Endothelial cell of umbilical vein (primary cell): Measurements from ENCODE around the gene RAB43. TPM values are rescaled to one million over a fixed set of nuclear protein-coding genes. Genes with fewer than 3 reads are reported as not detected.

Experiments
- BruUV-seq: library from RNA; stranded (reverse); fragments of 400-500 nt; replicated peaks from 2 replicates; lab custom pipeline; 2021; lab: Mats Ljungman, UMichigan
- CTCF ChIA-PET: fragments of 300-600, 350-600 bp; sonication (Branson Sonifier 250); formaldehyde crosslinking; loops from one replicate; lab custom pipeline; 2021; ENCODE audit warnings: antibody characterized with exemption, inconsistent platforms; lab: Charles Lee
- POLR2A ChIA-PET: fragments of 300-600, 350-600 bp; sonication (Branson Sonifier 250); formaldehyde crosslinking; loops from one replicate; lab custom pipeline; 2021; ENCODE audit warnings: antibody characterized with exemption, inconsistent platforms; lab: Charles Lee
- DNase-seq: peaks from one replicate; pipeline ENCODE4 v3.0.0-alpha.2; 2011; ENCODE audit warnings: low read depth, low spot score
- FAIRE-seq: peaks from 2 replicates; lab custom pipeline; 2011; peaks lifted over from hg19 to GRCh38; lab: Jason Lieb, UNC
- H2AFZ ChIP-seq: 2 replicates; pipeline ENCODE4 v1.6.0; 2012; ENCODE audit warnings: low read depth, low read length, control low read depth, inconsistent platforms
- H3K27ac ChIP-seq: 2 replicates; pipeline ENCODE4 v1.5.1; 2011; ENCODE audit warnings: low read depth, mild to moderate bottlenecking, control low read depth, low read length, moderate library complexity; ENCODE audit not compliant: insufficient read depth
- H3K27me3 ChIP-seq, 2 experiments: 2 replicates each; pipeline versions ENCODE4 v1.6.0 to v1.6.1; 2011; ENCODE audit warnings: low read length in 2 of 2, mixed read lengths in 1 of 2; ENCODE audit not compliant: control insufficient read depth in 2 of 2, insufficient read depth in 2 of 2
- H3K36me3 ChIP-seq, 2 experiments: 2 replicates in 1 of 2; 3 replicates in 1 of 2; pipeline ENCODE4 v1.5.1; 2011; ENCODE audit warnings: low read length in 2 of 2, mild to moderate bottlenecking in 1 of 2, moderate library complexity in 1 of 2; ENCODE audit not compliant: control insufficient read depth in 2 of 2, insufficient read depth in 2 of 2; ENCODE audit errors: extremely low read depth in 1 of 2
- H3K4me1 ChIP-seq: 3 replicates; pipeline ENCODE4 v1.5.1; 2011; ENCODE audit warnings: mild to moderate bottlenecking, low read length; ENCODE audit not compliant: control insufficient read depth, insufficient read depth; ENCODE audit errors: extremely low read depth
- H3K4me2 ChIP-seq: 2 replicates; pipeline ENCODE4 v1.6.1; 2011; ENCODE audit warnings: low read length, control low read depth, mixed read lengths; ENCODE audit not compliant: insufficient read depth
- H3K4me3 ChIP-seq, 3 experiments: fragments of 200-600 bp in 1 of 3; sonication (generic), shearing (Covaris generic) in 1 of 3; replicated peaks in 1 of 3; 2 replicates each; pipeline ENCODE4 v1.5.1; 2011 to 2016; ENCODE audit warnings: control low read depth in 3 of 3, low read length in 3 of 3, mild to moderate bottlenecking in 2 of 3, inconsistent platforms in 1 of 3, low read depth in 1 of 3, moderate library complexity in 1 of 3; ENCODE audit not compliant: insufficient read depth in 1 of 3
- H3K79me2 ChIP-seq: 2 replicates; pipeline ENCODE4 v1.6.0; 2012; ENCODE audit warnings: low read length, inconsistent platforms; ENCODE audit not compliant: control insufficient read depth, insufficient read depth
- H3K9ac ChIP-seq: replicated peaks from 2 replicates; pipeline ENCODE3; 2011; ENCODE audit warnings: low read length, control low read depth; ENCODE audit not compliant: insufficient read depth; ENCODE audit errors: extremely low read depth
- H3K9me1 ChIP-seq: replicated peaks from 3 replicates; pipeline ENCODE4 v1.6.0; 2011; ENCODE audit warnings: mild to moderate bottlenecking, low read length; ENCODE audit not compliant: control insufficient read depth, insufficient read depth; ENCODE audit errors: extremely low read depth
- H3K9me3 ChIP-seq: replicated peaks from 2 replicates; pipeline ENCODE4 v1.5.1; 2012; ENCODE audit warnings: low read length, inconsistent platforms; ENCODE audit not compliant: control insufficient read depth, insufficient read depth
- H4K20me1 ChIP-seq: replicated peaks from 2 replicates; pipeline ENCODE3; 2011; ENCODE audit warnings: mild to moderate bottlenecking, low read length; ENCODE audit not compliant: control insufficient read depth, insufficient read depth; ENCODE audit errors: extremely low read depth
- CTCF ChIP-seq, 2 donors: IDR thresholded peaks; 1 replicate in 1 of 2; 2 replicates in 1 of 2; pipeline ENCODE4 v1.5.1; 2011; ENCODE audit warnings: low read length in 2 of 2, mild to moderate bottlenecking in 2 of 2, moderate library complexity in 2 of 2, control low read depth in 1 of 2, inconsistent platforms in 1 of 2, low read depth in 1 of 2; ENCODE audit not compliant: insufficient read depth in 1 of 2; ENCODE audit errors: extremely low read depth in 1 of 2
- GATA2 ChIP-seq: IDR thresholded peaks from 2 replicates; pipeline ENCODE4 v1.7.0; 2011; ENCODE audit warnings: low read depth, mild to moderate bottlenecking, moderate library complexity, mixed read lengths, low read length; ENCODE audit not compliant: insufficient read length, insufficient read depth
- JUN ChIP-seq: IDR thresholded peaks from 2 replicates; pipeline ENCODE4 v1.6.1; 2011; ENCODE audit warnings: borderline replicate concordance, low read depth; ENCODE audit not compliant: insufficient read length, insufficient read depth
- MAX ChIP-seq: IDR thresholded peaks from 2 replicates; pipeline ENCODE4 v1.6.1; 2011; ENCODE audit not compliant: insufficient read depth, insufficient read length
- POLR2AphosphoS5 ChIP-seq: IDR thresholded peaks from 2 replicates; pipeline ENCODE4 v1.6.1; 2012; ENCODE audit warnings: low read depth, mild to moderate bottlenecking, control low read depth, low read length, moderate library complexity; ENCODE audit not compliant: insufficient read depth
- dilution Hi-C: fragments of 300-500 bp; cut with MboI; formaldehyde crosslinking; loops from one replicate; pipeline ENCODE4 v1.15.0; 2019; ENCODE audit warnings: low sequenced_read_pairs; ENCODE audit not compliant: extremely low pct_ligation_motif_present
- intact Hi-C: fragments of 100-400 bp; cut with micrococcal nuclease; formaldehyde crosslinking; loops from one replicate; pipeline ENCODE4 v1.10.0; 2022
- polyA plus RNA-seq, 4 experiments: library from polyadenylated mRNA; depleted of rRNA in 3 of 4; stranded (reverse) in 3 of 4; unstranded in 1 of 4; fragments of >200 nt; gene quantifications; 2 replicates each; pipeline versions ENCODE4 v1.2.1 to v1.2.3, GENCODE V29; 2011 to 2012; ENCODE audit warnings: missing spikeins in 1 of 4
- total RNA-seq: library from RNA; stranded (reverse); gene quantifications from 2 replicates; pipeline ENCODE4 v1.2.3, GENCODE V29; 2021

Gene RAB43
- total and polyA plus RNA-seq, 2 donors (not counting 3 experiments of a cell fraction or from before 2014, with no cell fraction given), result 18.5 to 31.5 TPM

GRCh38 chr3:129046732-129047552 is 74.7 kb downstream of the RAB43 start:
- Histone ChIP-seq H3K79me2 (no peaks in the 10 kb centered on the region), H3K9me1 (no peaks in the 10 kb centered on the region), H3K36me3 (no peaks in the 10 kb centered on the region), H3K9ac (no peak overlapping the region), H3K27ac (no peak overlapping the region), H3K4me3 (no peak overlapping the region), H3K4me1 (peaks cover 6% of the 10 kb centered on the region), H2AFZ (peak overlapping the region; percentile 96), H3K9me3 (no peaks in the 10 kb centered on the region), H3K27me3 (no peaks in the 10 kb centered on the region), H4K20me1 (no peaks in the 10 kb centered on the region), H3K4me2 (no peak overlapping the region)
- intact Hi-C loops (no loop called here), dilution Hi-C loops (no loop called here)
- no TSS peak for BruUV-seq
- DNase-seq (no peak), FAIRE-seq (no peak)
- POLR2A ChIA-PET, result interaction anchor here (0.7 kb wide), 1 partner anchor 198 kb away, joined by 3 read pairs; no protein-coding TSS in a partner anchor
- no peak for TF ChIP-seq MAX
- TF ChIP-seq POLR2AphosphoS5, result no peak
- no peak for TF ChIP-seq CTCF (IDR thresholded peaks at IDR 0.05; ENCODE audit: extremely low read depth in 1 of 2, insufficient read depth in 1 of 2, low read depth in 1 of 2, low read length in 2 of 2)
- no peak for TF ChIP-seq GATA2
- no peak for TF ChIP-seq JUN
- CTCF ChIA-PET, result interaction anchor here (0.8 to 1.6 kb wide), 4 partner anchors 20 to 199 kb away, joined by 3 to 8 read pairs (median 4); no protein-coding TSS in a partner anchor
